ENCODE data around the gene MYG1.
A peak's percentile ranks its signal among the peaks of the same experiment; 100 is the strongest.

DNA sequence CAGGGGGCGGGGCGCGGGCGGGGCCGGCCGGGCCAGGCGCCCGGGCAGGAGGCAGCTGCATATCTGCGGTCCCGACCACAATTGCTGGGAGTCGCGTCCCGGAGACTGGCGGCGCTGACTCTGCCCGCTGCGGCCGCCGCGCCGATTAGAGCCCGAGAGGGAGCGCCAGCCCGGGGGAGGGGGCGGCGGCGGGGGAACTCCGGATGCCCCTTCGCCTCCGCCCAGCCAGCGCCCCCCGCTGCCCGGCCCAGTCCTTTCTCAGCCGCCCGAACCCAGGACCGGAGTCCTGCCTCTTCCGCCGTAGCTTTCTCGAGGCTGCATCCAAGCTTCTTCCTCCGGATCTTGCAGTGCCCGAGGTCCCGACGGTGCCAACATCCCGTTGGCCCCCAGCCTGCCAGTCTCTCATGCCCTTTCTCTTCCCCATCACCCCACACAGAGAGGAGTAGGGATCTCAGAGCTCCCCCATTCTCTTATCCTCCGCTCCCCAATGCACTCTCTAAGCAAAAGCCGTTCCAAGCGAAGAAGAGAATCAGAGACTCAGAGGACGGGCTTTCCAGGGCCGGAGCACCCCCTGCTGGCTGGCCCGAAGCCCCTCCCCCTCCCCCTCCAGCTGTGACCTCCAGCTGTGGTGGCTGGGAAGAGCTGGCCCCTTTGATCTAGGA lies 45.5 kb downstream of the MYG1 start:
- no peak for TF ChIP-seq POLR2A (IDR thresholded peaks at IDR 0.05; ENCODE audit: borderline replicate concordance, extremely low read depth, insufficient read depth, insufficient read length)
- peak; percentile 71 for TF ChIP-seq RAD21 (IDR thresholded peaks at IDR 0.05; ENCODE audit: low read depth)
